NCI-H460 (cell line): ENCODE results near the gene KMT2B. TPM values are rescaled to one million over a fixed set of nuclear protein-coding genes. Genes with fewer than 3 reads are reported as not detected.
"Not testable (repeated sequence)": the region's sequence is repeated elsewhere in the genome, so short reads cannot be mapped to it uniquely, and the experiment has no call there.

Experiments
- DNase-seq: peaks from one replicate; pipeline ENCODE4 v3.0.0-alpha.2; 2016; ENCODE audit warnings: low read depth; ENCODE audit errors: extremely low read depth
- polyA plus RNA-seq: library from polyadenylated mRNA; depleted of rRNA; stranded (reverse); fragments of >200 nt; gene quantifications from 2 replicates; pipeline ENCODE4 v1.2.3, GENCODE V29; 2014; cell fraction: nucleus; rRNA removed
- total RNA-seq: library from RNA; depleted of rRNA; stranded (reverse); fragments of >200 nt; shearing (Covaris generic); gene quantifications from 2 replicates; pipeline ENCODE4 v1.2.3, GENCODE V29; 2014; rRNA removed

KMT2B gene
- 7.7 and 9.4 TPM in 2 replicates for total RNA-seq
- polyA plus RNA-seq: 24.7 and 50.1 TPM in 2 replicates

GRCh38 chr19:35717665-35718344, at the start of gene KMT2B:
Gene KMT2B (plus strand): TSS chr19:35718003. CDS start chr19:35718019, 16 bp downstream.
- peak; percentile 94 for DNase-seq

- DNase-seq: no peak
Measured at GRCh38 chr19:35669566-35669965, 48.2 kb upstream of the KMT2B start.

DNA sequence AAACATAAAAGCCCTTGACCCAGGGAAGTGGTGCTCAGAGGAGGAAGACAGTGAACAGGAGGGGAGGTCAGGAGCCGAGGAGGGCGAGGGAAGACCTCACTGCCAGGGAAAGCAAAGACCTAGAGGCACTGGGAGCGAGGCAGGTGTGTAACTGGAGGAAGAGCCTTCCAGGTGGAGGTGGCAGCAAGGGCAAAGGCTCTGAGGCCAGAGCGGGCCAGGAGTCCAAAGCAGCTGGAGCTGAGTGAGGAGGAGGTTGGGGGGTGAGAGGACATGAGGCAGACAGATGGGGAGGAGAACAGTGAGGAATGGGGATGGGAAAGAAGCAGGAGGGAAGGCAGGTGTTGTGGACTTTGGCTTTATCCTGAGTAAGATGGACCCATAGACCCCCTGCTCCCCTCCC, 47.8 kb upstream of the KMT2B start:
- DNase-seq: no peak

DNA sequence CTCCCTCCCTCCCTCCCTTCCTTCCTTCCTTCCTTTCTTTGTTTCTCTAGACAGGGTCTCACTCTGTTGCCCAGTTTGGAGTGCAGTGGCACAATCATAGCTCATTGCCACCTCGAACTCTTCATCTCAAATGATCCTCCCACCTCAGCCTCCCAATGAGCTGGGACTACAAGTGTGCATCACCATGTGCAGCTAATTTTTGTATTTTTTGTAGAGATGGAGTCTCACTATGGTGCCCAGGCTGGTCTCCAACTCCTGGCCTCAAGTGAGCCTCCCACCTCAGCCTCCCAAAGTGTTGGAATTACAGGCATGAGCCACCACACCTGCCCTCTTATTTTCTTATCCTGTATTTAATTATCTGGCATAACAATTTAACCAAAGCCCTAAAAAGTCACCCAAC, 47.1 kb upstream of the KMT2B start:
- no peak for DNase-seq

- no peak for DNase-seq
Measured at GRCh38 chr19:35671818-35672217, 46.0 kb upstream of the KMT2B start.

GRCh38 chr19:35673121-35673804, 44.5 kb upstream of the KMT2B start:
- peak; percentile 33 for DNase-seq

- no peak for DNase-seq
Measured at GRCh38 chr19:35675589-35676140, 42.1 kb upstream of the KMT2B start.

- DNase-seq: no peak
Measured at GRCh38 chr19:35689836-35690235, 28.0 kb upstream of the KMT2B start.

GRCh38 chr19:35691106-35691505, 26.7 kb upstream of the KMT2B start:
- DNase-seq: not testable (repeated sequence)

DNA sequence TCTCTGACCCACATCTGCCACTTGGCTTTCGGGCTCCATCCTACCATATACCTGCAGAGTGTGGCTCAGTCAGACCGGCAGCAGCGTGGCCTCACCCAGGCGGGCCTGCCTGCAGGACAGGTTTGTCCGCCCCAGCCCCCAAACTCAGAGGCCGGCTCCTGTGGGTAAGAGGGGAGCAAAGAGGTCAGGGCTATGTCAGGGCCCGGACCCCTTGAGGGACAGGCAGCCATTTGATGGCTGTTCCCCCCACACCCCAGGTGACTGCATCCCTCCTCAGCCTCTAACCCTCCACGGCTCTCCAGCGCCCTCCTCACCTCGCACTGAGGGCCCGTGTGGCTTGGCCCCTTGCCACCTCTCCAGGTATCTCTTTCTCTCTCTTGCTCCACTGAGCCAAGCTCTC, 25.8 kb upstream of the KMT2B start:
- no peak for DNase-seq

GRCh38 chr19:35693422-35693821, 24.4 kb upstream of the KMT2B start:
- no peak for DNase-seq

DNA sequence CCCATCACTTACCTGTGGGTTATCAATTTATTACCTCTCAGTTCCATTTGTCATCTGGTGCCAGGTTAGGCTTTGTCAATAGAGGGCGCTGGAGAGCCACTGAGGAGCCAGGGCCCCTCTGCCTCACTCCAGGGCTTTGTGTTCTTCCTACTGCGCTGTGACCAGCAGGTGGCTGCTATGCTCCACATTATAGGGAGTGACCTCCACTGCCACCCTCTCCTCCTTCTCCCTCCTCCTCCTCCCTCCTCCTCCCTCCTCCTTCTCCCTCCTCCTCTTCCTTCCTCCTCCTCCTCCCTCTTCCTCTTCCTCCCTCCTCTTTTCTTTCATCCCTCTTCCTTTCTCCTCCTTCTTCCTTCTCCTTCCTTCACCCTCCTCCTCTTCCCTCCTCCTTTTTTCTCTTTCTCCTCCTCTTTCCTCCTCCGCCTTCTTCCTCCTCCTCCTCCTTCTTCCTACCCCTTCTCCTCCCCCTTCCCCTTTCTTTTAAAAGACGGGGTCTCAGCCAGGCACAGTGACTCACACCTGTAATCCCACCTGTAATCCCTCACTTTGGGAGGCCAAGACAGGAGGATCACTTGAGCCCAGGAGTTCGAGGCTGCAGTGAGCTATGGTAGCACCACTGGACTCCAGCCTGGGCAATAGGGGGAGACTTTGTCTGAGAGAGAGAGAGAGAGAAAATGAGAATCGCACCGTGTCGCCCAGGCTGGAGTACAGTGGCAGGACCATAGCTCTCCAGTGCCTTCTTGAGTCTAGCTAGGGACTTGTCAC, 23.8 kb upstream of the KMT2B start:
- DNase-seq: peak; percentile 92

GRCh38 chr19:35695895-35696422, 21.8 kb upstream of the KMT2B start:
- DNase-seq: no peak

- DNase-seq: no peak
Measured at GRCh38 chr19:35696835-35697234, 21.0 kb upstream of the KMT2B start.

DNA sequence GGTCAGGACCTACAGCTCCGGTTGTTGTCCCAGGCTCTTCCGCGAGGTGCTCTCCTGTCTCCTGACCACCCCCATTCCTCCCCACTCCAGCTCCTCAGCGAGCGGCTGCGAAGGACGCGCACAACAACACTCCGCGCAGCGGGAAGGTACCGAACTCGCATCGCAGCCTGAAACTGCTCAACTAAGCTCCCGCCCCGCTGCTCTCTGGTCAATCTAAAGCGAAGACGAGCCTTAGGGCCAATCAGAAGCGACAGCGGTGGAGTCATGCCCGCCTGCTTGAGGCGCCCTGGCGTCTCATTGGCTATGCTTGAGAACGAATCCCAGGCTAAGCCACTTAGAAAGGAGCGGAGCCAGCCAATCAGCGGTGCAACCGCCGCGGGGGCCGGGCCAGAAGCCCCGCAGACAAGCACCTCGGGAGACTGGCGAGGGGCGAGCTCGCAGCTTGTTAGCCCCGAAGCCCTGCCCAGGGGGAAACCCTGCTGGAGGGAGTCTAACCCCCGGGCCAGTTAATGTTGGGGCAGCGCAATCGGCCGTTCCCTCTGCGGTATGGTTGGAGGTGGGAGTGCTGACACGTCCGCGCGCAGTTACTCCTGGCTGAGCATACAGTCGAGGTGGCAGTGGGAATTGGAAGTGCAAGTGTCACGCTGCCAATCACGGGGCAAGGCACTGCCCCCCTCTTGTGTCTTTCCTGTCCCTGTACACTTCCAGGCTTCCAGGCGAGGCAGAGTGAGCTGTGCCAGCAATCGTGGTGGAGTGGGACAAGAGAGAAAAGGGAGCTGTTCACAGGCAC, 15.4 kb upstream of the KMT2B start:
- DNase-seq: peak; percentile 98

GRCh38 chr19:35703343-35703742, 14.5 kb upstream of the KMT2B start:
- no peak for DNase-seq

GRCh38 chr19:35704218-35704617, 13.6 kb upstream of the KMT2B start, which contains the start of gene ZBTB32:
Gene ZBTB32 (plus strand): TSS chr19:35704558. CDS start chr19:35714627, 10,069 bp downstream.
- DNase-seq: no peak

- no peak for DNase-seq
Measured at GRCh38 chr19:35708391-35708790, 9.4 kb upstream of the KMT2B start.

DNA sequence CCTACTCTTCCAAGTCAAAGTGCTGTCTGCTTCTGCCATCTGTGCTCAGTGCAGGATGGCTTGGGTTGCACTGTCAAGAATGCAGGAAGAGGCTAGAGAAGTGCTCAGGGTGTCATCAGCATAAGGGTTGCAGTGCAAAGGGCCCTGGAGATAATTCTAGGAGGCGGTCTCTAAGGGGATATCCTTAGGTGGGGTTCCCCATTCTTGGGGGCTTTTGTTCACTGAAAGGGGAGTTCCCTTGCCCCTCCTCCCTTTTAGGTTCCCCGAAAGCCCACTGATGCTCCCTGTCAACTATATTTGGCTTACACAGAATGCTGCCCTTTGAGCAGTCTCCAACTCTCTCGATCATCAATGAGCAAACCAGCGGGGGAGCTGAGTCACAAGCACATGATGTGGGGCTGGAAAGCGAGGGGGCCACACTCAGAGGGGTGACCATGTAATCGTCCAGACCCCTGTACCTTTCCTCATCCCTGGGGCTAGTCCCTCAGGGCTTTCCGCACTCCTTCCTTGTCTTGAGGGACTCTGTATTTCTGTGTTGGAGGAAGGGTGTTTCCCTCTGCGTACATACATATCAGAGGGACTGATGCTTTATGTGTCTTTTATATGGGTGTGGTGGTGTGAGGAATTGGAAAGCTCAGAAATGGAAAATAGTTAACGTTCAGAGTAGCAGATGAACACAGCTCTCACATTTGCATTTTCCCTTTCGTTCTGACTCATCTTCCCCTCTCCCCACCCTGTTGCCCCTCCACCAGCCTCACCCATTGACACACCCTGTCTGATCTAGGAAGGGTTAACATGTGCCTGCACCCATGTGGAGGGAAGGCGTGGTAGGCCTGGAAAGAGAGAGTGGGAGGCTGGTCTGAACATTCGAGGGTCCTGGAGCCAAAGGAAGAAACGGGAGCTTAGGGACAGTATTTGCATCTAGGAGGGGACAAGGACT, 6.7 kb upstream of the KMT2B start:
- DNase-seq: no peak
